Immature natural killer cell (primary cell): ENCODE measurements around the gene MSH2. TPM values are rescaled to one million over a fixed set of nuclear protein-coding genes. Genes with fewer than 3 reads are reported as not detected.

Source experiments
- DNase-seq, 3 donors: peaks; one replicate each; pipeline ENCODE4 v3.0.0; 2022; ENCODE audit warnings: mixed read lengths in 1 of 3
- H3K27ac Mint-ChIP-seq, 6 donors: one replicate each; pipeline ENCODE4 v1.8.0; 2020; ENCODE audit warnings: mixed read lengths in 6 of 6, mild to moderate bottlenecking in 5 of 6, inconsistent platforms in 4 of 6, moderate library complexity in 3 of 6
- H3K27me3 Mint-ChIP-seq, 3 donors: one replicate each; pipeline ENCODE4 v1.8.0; 2020 to 2021; ENCODE audit warnings: low read depth in 3 of 3, mild to moderate bottlenecking in 3 of 3, mixed read lengths in 3 of 3, moderate library complexity in 3 of 3, inconsistent platforms in 1 of 3
- H3K36me3 Mint-ChIP-seq, 3 donors: one replicate each; pipeline ENCODE4 v1.8.0; 2020; ENCODE audit warnings: mixed read lengths in 3 of 3, inconsistent platforms in 2 of 3, mild to moderate bottlenecking in 2 of 3
- H3K4me1 Mint-ChIP-seq, 2 donors: one replicate each; pipeline ENCODE4 v1.8.0; 2020; ENCODE audit warnings: inconsistent platforms in 2 of 2, mild to moderate bottlenecking in 2 of 2, mixed read lengths in 2 of 2, moderate library complexity in 1 of 2
- H3K4me3 Mint-ChIP-seq, 5 donors: one replicate each; pipeline ENCODE4 v1.8.0; 2020; ENCODE audit warnings: mild to moderate bottlenecking in 5 of 5, mixed read lengths in 5 of 5, inconsistent platforms in 3 of 5, moderate library complexity in 3 of 5
- H3K9me3 Mint-ChIP-seq, 6 donors: one replicate each; pipeline ENCODE4 v1.8.0; 2020; ENCODE audit warnings: mild to moderate bottlenecking in 6 of 6, mixed read lengths in 6 of 6, inconsistent platforms in 4 of 6, moderate library complexity in 3 of 6
- polyA plus RNA-seq, 3 donors: library from polyadenylated mRNA; unstranded; fragments of 300-500 nt; fragmentation: Illumina TruSeq; gene quantifications; one replicate each; pipeline ENCODE4 v1.2.3, GENCODE V29; 2021

Gene MSH2
- polyA plus RNA-seq, 3 donors from 2014 or later = 22.9 to 34.2 (median 27.5) TPM

GRCh38 chr2:47471429-47472116, 68.6 kb downstream of the MSH2 start:
- H3K27me3 Mint-ChIP-seq = no peaks in the 10 kb centered on the region
- peaks cover 16 to 32% (median 19%) of the 10 kb centered on the region in 3 donors for H3K36me3 Mint-ChIP-seq
- no peak overlapping the region for H3K4me3 Mint-ChIP-seq

GRCh38 chr2:47479863-47480262, 76.9 kb downstream of the MSH2 start:
- no peak overlapping the region for H3K4me3 Mint-ChIP-seq
- no peak for DNase-seq
- peaks cover 12 to 16% of the 10 kb centered on the region in 2 donors for H3K4me1 Mint-ChIP-seq
- H3K36me3 Mint-ChIP-seq = peaks cover 26 to 56% (median 30%) of the 10 kb centered on the region in 3 donors
- H3K27me3 Mint-ChIP-seq = no peaks in the 10 kb centered on the region
- no peaks in the 10 kb centered on the region for H3K9me3 Mint-ChIP-seq
- no peak overlapping the region for H3K27ac Mint-ChIP-seq

More at GRCh38 chr2:47471429-47472116, 68.6 kb downstream of the MSH2 start:
- H3K27ac Mint-ChIP-seq = no peak overlapping the region
- DNase-seq = no peak
- no peaks in the 10 kb centered on the region for H3K4me1 Mint-ChIP-seq
- H3K9me3 Mint-ChIP-seq = no peaks in the 10 kb centered on the region

DNA sequence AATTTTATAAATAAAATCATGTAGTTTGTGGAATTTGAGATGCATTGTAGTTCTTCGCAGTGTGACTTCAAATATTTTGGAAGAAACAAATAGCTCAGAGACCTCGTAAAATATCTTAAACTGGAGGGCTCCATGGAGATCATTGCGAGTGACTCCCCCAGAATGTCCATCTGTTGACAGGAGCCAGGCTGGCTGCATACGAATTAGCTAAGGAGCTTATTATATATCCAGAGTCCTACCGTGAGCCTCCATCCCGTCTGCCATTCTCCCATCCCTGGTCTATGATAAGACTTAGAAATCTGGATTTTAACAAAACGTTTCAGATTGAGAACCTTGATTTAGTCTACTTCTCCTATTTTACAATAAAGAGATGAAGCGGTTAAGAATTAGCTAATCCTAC, 80.2 kb downstream of the MSH2 start:
- no peaks in the 10 kb centered on the region for H3K9me3 Mint-ChIP-seq
- peaks cover 21 to 32% (median 24%) of the 10 kb centered on the region in 3 donors for H3K36me3 Mint-ChIP-seq
- DNase-seq = no peak
- peak overlapping the region in 1 of 6 donors; percentile 82 for H3K27ac Mint-ChIP-seq
- no peaks in the 10 kb centered on the region for H3K27me3 Mint-ChIP-seq
- H3K4me1 Mint-ChIP-seq = peaks cover 40 to 47% of the 10 kb centered on the region in 2 donors
- no peak overlapping the region for H3K4me3 Mint-ChIP-seq

DNA sequence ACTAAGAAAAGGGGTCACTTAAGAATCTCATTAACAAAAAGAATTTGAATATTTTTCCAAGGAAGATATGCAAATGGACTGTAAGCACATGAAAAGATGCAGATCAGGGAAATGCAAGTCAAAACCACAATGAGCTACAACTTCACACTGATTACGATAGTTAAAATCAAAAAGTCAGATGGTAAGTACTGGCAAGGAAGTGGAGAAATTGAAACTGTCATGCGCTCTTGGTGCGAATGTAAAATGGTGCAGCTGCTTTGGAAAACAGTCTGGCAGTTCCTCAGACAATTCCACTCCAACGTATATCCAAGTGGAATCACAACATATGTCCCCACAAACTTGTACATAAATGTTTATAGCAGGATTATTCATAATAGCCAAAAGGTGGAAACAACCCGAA, 81.4 kb downstream of the MSH2 start:
- H3K36me3 Mint-ChIP-seq = peaks cover 14 to 21% (median 20%) of the 10 kb centered on the region in 3 donors
- H3K4me3 Mint-ChIP-seq = peak overlapping the region; percentile 27 to 71 (median 65)
- no peaks in the 10 kb centered on the region for H3K27me3 Mint-ChIP-seq
- H3K4me1 Mint-ChIP-seq = peaks cover 46 to 57% of the 10 kb centered on the region in 2 donors
- peak overlapping the region in 4 of 6 donors; percentile 70 to 87 (median 78) for H3K27ac Mint-ChIP-seq
- H3K9me3 Mint-ChIP-seq = no peaks in the 10 kb centered on the region
- DNase-seq = peak in 2 of 3 donors; percentile 6 to 17

DNA sequence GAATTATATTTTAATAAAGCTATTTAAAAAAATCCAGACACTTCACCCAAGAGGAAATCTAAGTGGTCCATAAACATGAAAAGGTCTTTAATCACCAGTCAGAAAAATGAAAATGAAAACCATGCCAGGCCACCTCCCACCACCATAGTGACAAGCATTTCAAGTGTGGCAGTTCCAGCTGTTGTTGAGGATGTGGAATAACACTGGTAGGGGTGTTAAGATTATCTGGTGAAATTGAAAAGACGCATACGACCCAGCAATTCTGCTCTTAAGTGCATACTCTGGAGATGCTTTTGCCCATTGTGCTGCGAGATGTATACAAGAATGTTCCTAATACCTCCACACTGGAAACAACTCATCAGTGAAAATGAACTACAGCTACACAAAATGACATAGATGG, 82.2 kb downstream of the MSH2 start:
- Mint-ChIP-seq H3K4me1 (peaks cover 46 to 62% of the 10 kb centered on the region in 2 donors), H3K27ac (peak overlapping the region in 5 of 6 donors; percentile 23 to 87 (median 81)), H3K4me3 (peak overlapping the region; percentile 48 to 71 (median 58)), H3K9me3 (no peaks in the 10 kb centered on the region), H3K27me3 (no peaks in the 10 kb centered on the region), H3K36me3 (peaks cover 11 to 19% (median 17%) of the 10 kb centered on the region in 3 donors)
- peak; percentile 20 to 41 (median 29) for DNase-seq

- peak overlapping the region; percentile 48 to 71 (median 58) for H3K4me3 Mint-ChIP-seq
Observed at GRCh38 chr2:47485751-47486300, 82.9 kb downstream of the MSH2 start.

DNA sequence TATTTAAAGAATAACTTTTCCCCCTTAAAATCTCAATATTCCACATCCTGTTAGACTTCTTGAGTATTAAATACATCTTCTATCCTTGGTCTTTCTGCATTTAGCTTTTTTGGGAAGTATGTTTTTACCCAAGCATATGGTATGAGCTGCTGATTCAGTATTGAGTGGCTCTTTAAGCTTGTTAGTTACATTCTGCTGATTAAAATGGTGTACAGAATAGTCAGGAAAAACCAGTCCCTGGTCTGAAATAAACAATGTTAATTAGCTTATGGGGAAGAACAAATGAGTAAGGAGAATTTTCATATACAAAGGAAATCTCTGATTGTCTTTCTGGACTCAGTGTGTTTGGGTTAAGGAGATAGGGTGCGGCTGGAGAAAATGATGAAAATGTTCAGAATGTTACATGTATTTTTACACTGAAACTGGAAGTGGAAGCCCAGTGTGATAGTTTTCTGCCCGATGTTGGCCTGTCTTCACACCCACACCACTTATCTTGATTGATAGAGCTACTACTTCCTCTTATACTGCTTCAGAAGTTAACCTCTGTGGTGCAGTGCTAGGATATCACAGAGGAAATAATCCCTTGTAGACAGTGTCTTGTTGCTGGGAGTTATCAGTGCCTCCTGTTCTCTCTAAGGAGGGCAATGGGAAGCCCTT, 84.0 kb downstream of the MSH2 start:
- DNase-seq = peak; percentile 53 to 66 (median 59)
- H3K27ac Mint-ChIP-seq = peak overlapping the region; percentile 62 to 87 (median 83)
- H3K4me3 Mint-ChIP-seq = peak overlapping the region; percentile 71 to 82 (median 79)
- peaks cover under 1 to 8% (median 4%) of the 10 kb centered on the region in 3 donors for H3K36me3 Mint-ChIP-seq
- H3K9me3 Mint-ChIP-seq = no peaks in the 10 kb centered on the region
- peaks cover 46 to 62% of the 10 kb centered on the region in 2 donors for H3K4me1 Mint-ChIP-seq
- H3K27me3 Mint-ChIP-seq = peaks cover 0 to 3% (median 0%) of the 10 kb centered on the region in 3 donors

More at GRCh38 chr2:47485751-47486300, 82.9 kb downstream of the MSH2 start:
- no peak for DNase-seq
- Mint-ChIP-seq H3K27me3 (peaks cover 0 to 3% (median 0%) of the 10 kb centered on the region in 3 donors), H3K9me3 (no peaks in the 10 kb centered on the region), H3K27ac (peak overlapping the region in 5 of 6 donors; percentile 23 to 87 (median 81)), H3K4me1 (peaks cover 46 to 62% of the 10 kb centered on the region in 2 donors), H3K36me3 (peaks cover 8 to 15% (median 12%) of the 10 kb centered on the region in 3 donors)

DNA sequence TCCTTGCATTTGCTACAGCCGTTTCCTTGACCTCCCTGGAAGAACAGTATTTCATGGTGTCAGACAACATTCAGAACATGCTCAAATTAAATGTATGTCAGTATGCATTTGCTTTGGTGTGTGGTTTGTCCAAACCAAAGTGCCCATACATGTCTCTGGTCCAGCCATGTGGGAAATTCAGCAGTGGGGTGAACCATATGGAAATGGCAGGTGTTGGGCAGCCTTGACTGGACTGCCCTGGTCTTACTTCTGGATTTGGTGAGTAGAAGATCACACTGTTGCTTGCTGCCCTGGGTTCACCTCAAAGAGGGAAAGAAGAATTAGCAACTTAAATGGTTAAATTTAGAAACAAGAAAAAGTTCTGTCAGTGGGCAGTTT, 84.5 kb downstream of the MSH2 start:
- DNase-seq = no peak
- peak overlapping the region; percentile 62 to 87 (median 83) for H3K27ac Mint-ChIP-seq
- H3K4me1 Mint-ChIP-seq = peaks cover 46 to 62% of the 10 kb centered on the region in 2 donors
- peak overlapping the region; percentile 71 to 82 (median 79) for H3K4me3 Mint-ChIP-seq
- H3K27me3 Mint-ChIP-seq = peaks cover 0 to 3% (median 1%) of the 10 kb centered on the region in 3 donors
- no peaks in the 10 kb centered on the region for H3K9me3 Mint-ChIP-seq
- H3K36me3 Mint-ChIP-seq = peaks cover 0 to 3% (median 0%) of the 10 kb centered on the region in 3 donors

DNA sequence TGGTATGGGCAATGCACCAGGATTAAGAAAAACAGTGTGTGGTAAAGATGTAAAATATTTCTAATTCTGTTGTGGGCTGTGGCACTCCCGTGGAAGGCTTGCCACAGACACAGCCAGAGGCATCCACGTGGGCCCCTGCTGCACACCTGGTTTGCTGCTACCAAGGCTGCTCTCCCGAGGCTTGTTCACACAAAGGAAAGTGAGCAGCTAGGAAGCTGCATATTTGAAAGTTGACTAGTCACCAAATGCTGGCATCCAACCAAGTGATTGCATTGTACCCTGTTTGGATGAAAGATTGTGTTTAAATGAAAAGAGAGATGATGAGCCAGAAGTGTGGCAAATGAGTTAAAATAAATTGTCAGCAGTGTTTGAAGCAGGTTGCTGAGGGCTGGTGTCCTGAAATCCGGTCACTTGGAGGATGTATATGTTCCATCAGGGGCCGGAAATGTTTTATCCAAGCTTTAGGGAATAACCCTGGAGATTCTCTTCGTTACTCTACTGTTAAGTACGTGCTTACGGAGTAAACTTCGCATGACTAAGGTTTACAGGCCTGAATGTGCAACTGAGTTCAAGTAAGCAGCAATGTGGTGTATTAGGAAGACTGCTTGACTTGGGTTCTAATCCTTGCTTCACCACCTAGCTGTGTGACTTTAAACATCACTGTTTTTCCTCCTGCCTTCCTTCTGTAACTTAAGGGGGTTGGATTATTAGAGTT, 86.1 kb downstream of the MSH2 start:
- H3K4me3 Mint-ChIP-seq = no peak overlapping the region
- peaks cover 0 to 2% (median 0%) of the 10 kb centered on the region in 6 donors for H3K9me3 Mint-ChIP-seq
- H3K27me3 Mint-ChIP-seq = peaks cover 0 to 3% (median 2%) of the 10 kb centered on the region in 3 donors
- H3K36me3 Mint-ChIP-seq = peaks cover 0 to 6% (median 0%) of the 10 kb centered on the region in 3 donors
- H3K27ac Mint-ChIP-seq = peak overlapping the region in 1 of 6 donors; percentile 10
- peaks cover 42 to 55% of the 10 kb centered on the region in 2 donors for H3K4me1 Mint-ChIP-seq
- DNase-seq = no peak

DNA sequence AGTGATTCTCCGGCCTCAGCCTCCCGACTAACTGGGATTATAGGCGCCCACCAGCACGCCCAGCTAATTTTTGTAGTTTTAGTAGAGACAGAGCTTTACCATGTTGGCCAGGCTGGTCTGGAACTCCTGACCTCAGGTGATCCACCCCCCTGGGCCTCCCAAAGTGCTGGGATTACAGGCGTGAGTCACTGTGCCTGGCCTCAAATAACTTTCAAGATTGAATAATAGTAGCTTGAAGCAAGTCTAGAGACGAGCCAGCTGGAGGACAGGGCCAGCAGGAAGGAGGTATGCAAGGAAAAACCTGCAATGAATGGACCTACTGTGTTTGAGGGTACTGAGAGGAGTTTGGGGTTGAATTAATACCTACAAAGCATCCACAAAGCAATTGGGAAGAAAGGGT, 87.5 kb downstream of the MSH2 start:
- H3K4me3 Mint-ChIP-seq = no peak overlapping the region
- peaks cover 28 to 41% of the 10 kb centered on the region in 2 donors for H3K4me1 Mint-ChIP-seq
- peaks cover 2 to 5% (median 4%) of the 10 kb centered on the region in 3 donors for H3K27me3 Mint-ChIP-seq
- no peak overlapping the region for H3K27ac Mint-ChIP-seq
- DNase-seq = no peak
- H3K36me3 Mint-ChIP-seq = peaks cover 0 to 6% (median 0%) of the 10 kb centered on the region in 3 donors
- peaks cover 0 to 2% (median 0%) of the 10 kb centered on the region in 6 donors for H3K9me3 Mint-ChIP-seq

DNA sequence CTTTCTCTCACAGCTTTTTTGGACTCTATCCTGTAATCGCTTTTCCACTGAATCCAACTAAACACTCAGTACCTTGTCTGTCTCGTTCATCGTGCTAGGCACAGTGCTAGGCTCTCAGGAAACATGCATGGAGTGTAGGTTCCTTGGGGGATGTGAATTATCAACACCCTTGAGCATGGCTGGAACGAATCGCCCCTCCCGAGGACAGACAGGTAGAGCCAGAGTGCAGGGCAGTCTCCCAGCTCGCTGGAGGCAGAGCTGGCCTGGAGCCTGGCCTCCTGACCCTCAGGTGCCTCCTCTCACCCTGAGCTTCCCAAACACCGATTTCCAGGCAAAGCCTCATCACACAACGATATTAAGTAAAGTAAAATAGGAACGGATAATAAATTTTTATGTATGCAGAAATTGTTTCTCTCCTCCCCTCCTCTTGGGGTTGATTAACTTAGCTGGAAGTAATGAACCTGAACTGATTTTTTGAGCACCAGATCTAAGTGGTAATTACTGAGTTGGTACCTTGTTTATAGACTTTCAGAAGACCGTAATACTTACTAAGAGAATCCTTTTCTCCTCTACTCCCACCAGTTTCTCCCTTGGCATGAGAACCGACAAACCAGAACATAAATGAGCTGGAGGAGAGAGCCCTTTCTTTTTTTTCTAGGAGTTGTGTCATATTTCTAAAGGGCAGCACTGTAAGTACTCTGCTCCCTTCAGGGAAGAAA, 90.5 kb downstream of the MSH2 start:
- DNase-seq = no peak
- Mint-ChIP-seq H3K4me3 (no peak overlapping the region), H3K27me3 (peaks cover 2 to 5% (median 4%) of the 10 kb centered on the region in 3 donors), H3K9me3 (peaks cover 0 to 2% (median 0%) of the 10 kb centered on the region in 6 donors), H3K27ac (peak overlapping the region in 1 of 6 donors; percentile 20), H3K4me1 (peaks cover 6 to 14% of the 10 kb centered on the region in 2 donors), H3K36me3 (peaks cover 0 to 9% (median 0%) of the 10 kb centered on the region in 3 donors)

- H3K36me3 Mint-ChIP-seq = peaks cover 0 to 9% (median 0%) of the 10 kb centered on the region in 3 donors
- peaks cover 0 to 2% (median 0%) of the 10 kb centered on the region in 6 donors for H3K9me3 Mint-ChIP-seq
- H3K4me3 Mint-ChIP-seq = no peak overlapping the region
Observed at GRCh38 chr2:47494267-47495130, 91.5 kb downstream of the MSH2 start.

More at GRCh38 chr2:47494267-47495130, 91.5 kb downstream of the MSH2 start:
- H3K27me3 Mint-ChIP-seq = peaks cover 2 to 5% (median 4%) of the 10 kb centered on the region in 3 donors
- DNase-seq = no peak
- H3K27ac Mint-ChIP-seq = no peak overlapping the region
- peaks cover 2 to 9% of the 10 kb centered on the region in 2 donors for H3K4me1 Mint-ChIP-seq
